ENCODE measurements around the gene MLLT10. TPM values are rescaled to one million over a fixed set of nuclear protein-coding genes. Genes with fewer than 3 reads are reported as not detected.

MLLT10 gene
- total and polyA plus RNA-seq, 10 of the 15 experiments (the other 5 are each of a cell fraction or from before 2014, with no cell fraction given) = 8.7 to 61.1 (median 28.5) TPM

GRCh38 chr10:21518641-21519396 lies 15.2 kb upstream of the MLLT10 start:
- no peak for FAIRE-seq
- CTCF ChIA-PET = interaction anchor here (0.7 to 1.0 kb wide), 5 partner anchors 11 to 562 kb away, joined by 3 to 4 read pairs (median 3); no protein-coding TSS in a partner anchor
- RAD21 ChIA-PET (ENCODE audit: unreplicated experiment) = interaction anchor here (0.8 to 1.2 kb wide), 3 partner anchors 22 to 240 kb away, joined by 3 to 8 read pairs (median 3); no protein-coding TSS in a partner anchor
- ATAC-seq = no peak
- no peaks in the 10 kb centered on the region for H4K20me1 ChIP-seq (ENCODE audit: control insufficient read depth, insufficient read depth)
- H3K4me3 ChIP-seq = peak overlapping the region; percentile 52; the same call in 1 of the 2 replicates
- H3K79me2 ChIP-seq (ENCODE audit: control insufficient read depth, insufficient read depth, low read length) = no peaks in the 10 kb centered on the region
- peaks cover 21% of the 10 kb centered on the region for H3K4me1 ChIP-seq (ENCODE audit: control insufficient read depth, insufficient read depth, low read length)
- no peaks in the 10 kb centered on the region for H3K36me3 ChIP-seq (ENCODE audit: control insufficient read depth in 2 of 2, insufficient read depth in 2 of 2, low read length in 1 of 2)
- SMC1A ChIA-PET (ENCODE audit: uncharacterized antibody, unreplicated experiment) = interaction anchor here (0.5 to 1.5 kb wide), 9 partner anchors 14 to 458 kb away, joined by 3 to 6 read pairs (median 3); no protein-coding TSS in a partner anchor
- no peaks in the 10 kb centered on the region for H3K9me3 ChIP-seq (replicated peaks; ENCODE audit: control insufficient read depth, insufficient read depth, low read length)
- no peak for TF ChIP-seq SMAD1 (IDR thresholded peaks at IDR 0.05; ENCODE audit: low read depth, partially characterized antibody)
- no peak for TF ChIP-seq RUNX3 (IDR thresholded peaks at IDR 0.05; ENCODE audit: low read length)
- 0 out of 2 replicates have a peak, but pooled peaks have one; percentile 5 for TF ChIP-seq RELB (IDR thresholded peaks at IDR 0.05; ENCODE audit: low read depth)
- no peak for TF ChIP-seq RB1 (IDR thresholded peaks at IDR 0.05; ENCODE audit: borderline replicate concordance)
- TF ChIP-seq TCF3 (IDR thresholded peaks at IDR 0.05; ENCODE audit: borderline replicate concordance, insufficient read depth, low read depth, low read length) = no peak
- no peak for TF ChIP-seq TAF1 (IDR thresholded peaks at IDR 0.05; ENCODE audit: borderline replicate concordance, low read depth, low read length)
- no peak overlapping the region for H3K27ac ChIP-seq (ENCODE audit: control insufficient read depth, insufficient read depth)
- peaks cover 10 to 23% of the 10 kb centered on the region in 2 experiments for H3K27me3 ChIP-seq (replicated peaks in 1 of 2; ENCODE audit: control insufficient read depth in 2 of 2, insufficient read depth in 2 of 2, low read length in 1 of 2)
- intact Hi-C loops (cut with micrococcal nuclease; ENCODE audit: unreplicated experiment) = no loop called here
- DNase-seq (ENCODE audit: low read depth, low spot score) = no peak
- 3% methylated on average over 16 of the region's 16 CpGs for WGBS (ENCODE audit: insufficient coverage, insufficient replicate concordance, low lambda C conversion rate, missing lambda C conversion rate)
- no peak overlapping the region for H2AFZ ChIP-seq (ENCODE audit: control insufficient read depth, low read depth, low read length)
- in situ Hi-C loops (cut with MboI) = no loop called here
- POLR2A ChIA-PET = interaction anchor here (0.5 to 0.6 kb wide), 5 partner anchors 138 to 1472 kb away, joined by 3 to 7 read pairs (median 3); no protein-coding TSS in a partner anchor
- no TSS peak for BruUV-seq (replicated peaks)
- peak overlapping the region; percentile 89 for H3K4me2 ChIP-seq (ENCODE audit: control insufficient read depth, insufficient read depth)
- no peak overlapping the region for H3K9ac ChIP-seq (ENCODE audit: control insufficient read depth, insufficient read depth, low read length)

Measured in GM12878 (cell line).